ENCODE measurements around the gene REM1. TPM values are rescaled to one million over a fixed set of nuclear protein-coding genes. Genes with fewer than 3 reads are reported as not detected.

The REM1 gene
- total RNA-seq, 1 donor from 2014 or later = 4.0 TPM

DNA sequence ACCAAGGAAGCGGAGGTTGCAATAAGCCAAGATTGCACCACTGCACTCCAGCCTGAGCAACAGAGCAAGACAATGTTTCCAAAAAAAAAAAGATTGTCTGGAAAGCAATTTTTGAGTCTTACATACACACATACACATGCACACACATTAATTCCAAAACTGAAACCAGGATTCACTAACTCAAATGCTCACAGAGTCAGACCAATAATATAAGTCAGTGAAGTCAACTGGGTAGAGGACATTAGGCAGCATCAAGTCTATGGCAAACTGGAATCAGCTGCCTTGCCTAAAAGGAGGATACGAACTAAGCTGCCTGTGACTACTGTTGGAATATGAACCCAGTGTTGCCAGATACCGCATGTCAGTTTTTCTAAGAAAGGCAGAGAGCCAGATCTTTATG lies 15.7 kb downstream of the REM1 start:
- TF ChIP-seq, protein P1, sequence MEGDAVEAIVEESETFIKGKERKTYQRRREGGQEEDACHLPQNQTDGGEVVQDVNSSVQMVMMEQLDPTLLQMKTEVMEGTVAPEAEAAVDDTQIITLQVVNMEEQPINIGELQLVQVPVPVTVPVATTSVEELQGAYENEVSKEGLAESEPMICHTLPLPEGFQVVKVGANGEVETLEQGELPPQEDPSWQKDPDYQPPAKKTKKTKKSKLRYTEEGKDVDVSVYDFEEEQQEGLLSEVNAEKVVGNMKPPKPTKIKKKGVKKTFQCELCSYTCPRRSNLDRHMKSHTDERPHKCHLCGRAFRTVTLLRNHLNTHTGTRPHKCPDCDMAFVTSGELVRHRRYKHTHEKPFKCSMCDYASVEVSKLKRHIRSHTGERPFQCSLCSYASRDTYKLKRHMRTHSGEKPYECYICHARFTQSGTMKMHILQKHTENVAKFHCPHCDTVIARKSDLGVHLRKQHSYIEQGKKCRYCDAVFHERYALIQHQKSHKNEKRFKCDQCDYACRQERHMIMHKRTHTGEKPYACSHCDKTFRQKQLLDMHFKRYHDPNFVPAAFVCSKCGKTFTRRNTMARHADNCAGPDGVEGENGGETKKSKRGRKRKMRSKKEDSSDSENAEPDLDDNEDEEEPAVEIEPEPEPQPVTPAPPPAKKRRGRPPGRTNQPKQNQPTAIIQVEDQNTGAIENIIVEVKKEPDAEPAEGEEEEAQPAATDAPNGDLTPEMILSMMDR (IDR thresholded peaks at IDR 0.05) = no peak
- Histone ChIP-seq H3K4me3 (no peak overlapping the region), H3K27ac (no peak overlapping the region), H3K36me3 (no peaks in the 10 kb centered on the region), H3K27me3 (no peaks in the 10 kb centered on the region), H3K9me3 (no peaks in the 10 kb centered on the region), H3K4me1 (peaks cover 2% of the 10 kb centered on the region)
- no peak for ATAC-seq
- no peak for DNase-seq
- intact Hi-C loops (cut with DNase I) = no loop called here

DNA sequence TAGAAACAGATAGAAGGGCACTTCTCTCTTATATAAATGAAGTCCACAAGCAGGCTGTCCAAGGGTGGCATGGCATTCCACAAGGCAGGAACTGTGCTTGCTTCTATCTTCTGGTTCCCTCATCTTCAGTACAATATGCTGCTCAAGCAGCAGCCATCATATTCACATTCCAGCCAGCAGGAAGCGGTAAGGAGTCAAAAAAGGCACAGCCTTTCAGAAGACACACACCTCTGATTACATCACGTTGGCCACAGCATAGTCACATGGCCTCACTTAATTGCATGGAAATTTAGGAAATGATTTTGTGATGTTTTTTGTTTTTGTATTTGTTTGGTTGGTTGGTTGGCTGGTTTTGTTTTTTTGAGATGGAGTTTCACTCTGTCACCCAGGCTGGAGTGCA lies 19.0 kb downstream of the REM1 start:
- peak; percentile 66 for ATAC-seq
- TF ChIP-seq, protein P1 (IDR thresholded peaks at IDR 0.05) = peak; percentile 48

DNA sequence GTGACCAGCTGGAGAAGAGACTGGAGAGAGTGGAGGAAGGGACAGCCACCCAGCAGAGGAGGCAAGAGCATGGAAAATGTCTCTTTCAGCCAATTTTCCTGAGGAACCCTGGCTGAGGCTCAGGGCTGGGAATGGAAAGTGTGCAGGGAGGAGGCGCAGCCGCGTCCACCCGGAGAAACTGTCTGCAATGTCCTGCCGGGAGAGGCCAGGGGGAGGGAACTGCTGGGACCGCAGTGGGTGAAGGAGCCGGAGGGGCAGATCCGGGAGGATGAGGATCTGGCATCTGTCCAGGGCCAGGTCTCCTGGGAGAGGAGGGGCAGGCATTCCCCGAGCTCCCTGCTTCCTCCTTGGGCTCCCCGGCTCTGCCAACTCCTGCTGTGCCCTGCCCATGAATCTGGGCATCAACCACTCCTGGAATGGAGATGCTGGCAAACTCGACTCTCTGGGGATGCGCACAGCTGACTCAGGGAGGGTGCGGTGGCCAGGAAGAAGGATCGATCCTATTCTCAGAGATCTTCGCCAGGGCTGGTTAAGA lies 21.7 kb downstream of the REM1 start:
- DNase-seq (no peak), ATAC-seq (peak; percentile 52)
- H3K9me3 ChIP-seq = no peaks in the 10 kb centered on the region
- no peak overlapping the region for H3K4me3 ChIP-seq
- peak overlapping the region; percentile 38 for H3K27ac ChIP-seq
- intact Hi-C loops (cut with DNase I) = no loop called here
- H3K4me1 ChIP-seq = peaks cover 14% of the 10 kb centered on the region
- no peaks in the 10 kb centered on the region for H3K36me3 ChIP-seq
- TF ChIP-seq, protein P1 (IDR thresholded peaks at IDR 0.05) = no peak
- no peaks in the 10 kb centered on the region for H3K27me3 ChIP-seq

More for the DNA sequence above, 19.0 kb downstream of the REM1 start:
- Histone ChIP-seq H3K4me1 (peaks cover 14% of the 10 kb centered on the region), H3K27ac (no peak overlapping the region), H3K27me3 (no peaks in the 10 kb centered on the region), H3K36me3 (no peaks in the 10 kb centered on the region), H3K4me3 (no peak overlapping the region), H3K9me3 (no peaks in the 10 kb centered on the region)
- DNase-seq = no peak
- intact Hi-C loops (cut with DNase I) = no loop called here

DNA sequence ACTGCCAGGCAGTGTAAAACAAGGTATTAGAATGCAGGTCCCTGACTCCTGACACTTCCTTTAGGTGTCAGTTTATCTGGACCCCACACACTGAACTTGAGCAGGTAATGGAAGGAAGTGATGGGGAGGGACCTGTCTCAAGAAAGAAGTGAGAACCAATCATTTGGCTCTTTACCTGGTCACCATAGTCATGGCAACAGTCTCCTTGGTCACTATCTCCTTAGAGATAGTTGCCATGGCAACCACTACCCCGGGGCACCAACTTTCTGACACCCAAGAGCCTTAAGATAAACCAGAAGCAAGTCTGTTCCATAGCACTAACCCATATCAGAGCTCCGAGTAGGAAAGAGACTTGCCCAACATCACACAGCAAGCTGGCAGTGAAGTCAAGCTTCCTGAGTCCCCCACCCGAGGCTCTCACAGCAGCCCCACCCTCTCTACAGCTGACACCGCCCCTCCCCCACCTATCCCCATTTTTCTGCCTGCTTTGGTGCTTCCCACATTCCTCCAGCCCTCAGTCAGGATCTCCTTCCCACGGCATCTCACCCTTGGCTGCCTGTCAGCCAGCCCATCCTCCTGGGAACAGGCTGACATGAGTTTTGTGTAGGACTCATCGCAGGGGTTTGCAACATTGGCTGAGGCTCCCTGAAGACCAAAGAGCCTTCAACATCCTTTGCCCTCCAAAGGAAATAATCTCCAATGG lies 22.9 kb downstream of the REM1 start:
- H3K27me3 ChIP-seq = no peaks in the 10 kb centered on the region
- TF ChIP-seq, protein P1 (IDR thresholded peaks at IDR 0.05) = no peak
- ATAC-seq = no peak
- no peak for DNase-seq
- peak overlapping the region; percentile 9 for H3K27ac ChIP-seq
- no peaks in the 10 kb centered on the region for H3K36me3 ChIP-seq
- peaks cover 14% of the 10 kb centered on the region for H3K4me1 ChIP-seq
- intact Hi-C loops (cut with DNase I) = no loop called here
- H3K9me3 ChIP-seq = no peaks in the 10 kb centered on the region
- no peak overlapping the region for H3K4me3 ChIP-seq

DNA sequence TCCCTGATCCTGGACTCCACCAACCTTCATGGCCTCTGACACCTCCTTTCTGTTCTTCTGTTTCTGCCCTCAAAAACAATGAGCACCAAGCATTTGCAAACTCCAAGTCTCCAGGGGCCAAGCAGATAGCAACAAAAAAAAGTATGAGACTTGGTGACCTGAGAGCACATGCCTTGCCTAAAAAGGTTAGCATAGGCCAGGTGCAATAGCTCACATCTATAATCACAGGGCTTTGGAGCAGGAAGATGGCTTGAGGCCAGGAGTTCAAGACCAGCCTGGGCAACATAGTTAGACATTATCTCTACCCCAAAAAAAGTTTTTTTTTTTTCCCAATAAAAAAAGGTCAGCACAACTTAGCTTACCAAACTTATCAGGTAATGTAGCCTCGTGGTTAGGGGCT lies 25.4 kb downstream of the REM1 start:
- ATAC-seq = no peak
- H3K9me3 ChIP-seq = no peaks in the 10 kb centered on the region

More for the DNA sequence above, 25.4 kb downstream of the REM1 start:
- Histone ChIP-seq H3K27ac (no peak overlapping the region), H3K4me3 (no peak overlapping the region), H3K4me1 (peaks cover 14% of the 10 kb centered on the region), H3K27me3 (no peaks in the 10 kb centered on the region), H3K36me3 (no peaks in the 10 kb centered on the region)
- TF ChIP-seq, protein P1 (IDR thresholded peaks at IDR 0.05) = no peak
- DNase-seq = no peak
- intact Hi-C loops (cut with DNase I) = no loop called here
